HCT116 (cell line): ENCODE measurements around the gene HERC2.
"Not testable (repeated sequence)": the region's sequence is repeated elsewhere in the genome, so short reads cannot be mapped to it uniquely, and the experiment has no call there.

Experiments
- CEBPB ChIP-seq: IDR thresholded peaks from 2 replicates; pipeline ENCODE4 v1.6.1; 2012; ENCODE audit warnings: low read depth
- EZH2 ChIP-seq: fragments of 200-600 bp; sonication (generic); IDR thresholded peaks from 2 replicates; pipeline ENCODE4 v1.6.1; 2017; ENCODE audit warnings: antibody characterized with exemption, mixed run types
- JUND ChIP-seq: IDR thresholded peaks from 2 replicates; pipeline ENCODE4 v1.6.1; 2012
- POLR2A ChIP-seq: IDR thresholded peaks from 2 replicates; pipeline ENCODE4 v1.7.0; 2011; ENCODE audit warnings: borderline replicate concordance; ENCODE audit not compliant: insufficient read depth, insufficient read length; ENCODE audit errors: extremely low read depth
- POLR2AphosphoS5 ChIP-seq: IDR thresholded peaks from 2 replicates; pipeline ENCODE4 v1.6.1; 2011; ENCODE audit warnings: mild to moderate bottlenecking, low read depth, low read length, moderate library complexity
- SIN3A ChIP-seq: IDR thresholded peaks from 2 replicates; pipeline ENCODE4 v1.6.1; 2012; ENCODE audit warnings: low read depth
- TCF7L2 ChIP-seq: IDR thresholded peaks from 2 replicates; pipeline ENCODE4 v1.7.0; 2011; ENCODE audit warnings: borderline replicate concordance, inconsistent platforms; ENCODE audit not compliant: insufficient read depth, insufficient read length; ENCODE audit errors: extremely low read depth
- TF ChIP-seq, protein P1 (sequence below), 3 experiments: fragments of 200-600 bp in 1 of 3; sonication (generic) in 1 of 3; IDR thresholded peaks in 2 of 3; conservative IDR thresholded peaks in 1 of 3; 2 replicates each; pipeline ENCODE4 v1.5.1; 2012 to 2017; ENCODE audit warnings: low read depth in 2 of 3, low read length in 2 of 3, antibody characterized with exemption in 1 of 3, borderline replicate concordance in 1 of 3, control low read depth in 1 of 3, mild to moderate bottlenecking in 1 of 3, mixed read lengths in 1 of 3, mixed run types in 1 of 3, moderate library complexity in 1 of 3; ENCODE audit not compliant: insufficient read depth in 1 of 3

DNA sequence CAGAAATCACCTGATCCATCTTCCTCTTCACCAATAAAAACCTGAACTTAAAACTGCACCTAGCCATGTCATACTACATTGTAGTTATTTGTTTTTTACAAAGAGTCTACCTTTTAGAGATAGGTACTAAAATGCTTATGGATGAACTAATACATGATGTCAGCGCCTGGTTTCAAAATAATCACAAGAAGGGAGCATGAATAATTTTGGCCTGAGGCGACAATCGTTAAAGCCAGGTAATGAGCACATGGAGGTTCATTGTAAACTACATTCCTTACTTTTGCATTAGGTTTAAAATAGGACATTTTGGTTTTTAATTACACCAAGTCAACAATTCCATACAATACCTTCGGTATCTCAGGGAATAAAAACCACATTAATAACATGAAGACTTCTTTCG lies 125.4 kb downstream of the HERC2 start:
- TF ChIP-seq, protein P1, sequence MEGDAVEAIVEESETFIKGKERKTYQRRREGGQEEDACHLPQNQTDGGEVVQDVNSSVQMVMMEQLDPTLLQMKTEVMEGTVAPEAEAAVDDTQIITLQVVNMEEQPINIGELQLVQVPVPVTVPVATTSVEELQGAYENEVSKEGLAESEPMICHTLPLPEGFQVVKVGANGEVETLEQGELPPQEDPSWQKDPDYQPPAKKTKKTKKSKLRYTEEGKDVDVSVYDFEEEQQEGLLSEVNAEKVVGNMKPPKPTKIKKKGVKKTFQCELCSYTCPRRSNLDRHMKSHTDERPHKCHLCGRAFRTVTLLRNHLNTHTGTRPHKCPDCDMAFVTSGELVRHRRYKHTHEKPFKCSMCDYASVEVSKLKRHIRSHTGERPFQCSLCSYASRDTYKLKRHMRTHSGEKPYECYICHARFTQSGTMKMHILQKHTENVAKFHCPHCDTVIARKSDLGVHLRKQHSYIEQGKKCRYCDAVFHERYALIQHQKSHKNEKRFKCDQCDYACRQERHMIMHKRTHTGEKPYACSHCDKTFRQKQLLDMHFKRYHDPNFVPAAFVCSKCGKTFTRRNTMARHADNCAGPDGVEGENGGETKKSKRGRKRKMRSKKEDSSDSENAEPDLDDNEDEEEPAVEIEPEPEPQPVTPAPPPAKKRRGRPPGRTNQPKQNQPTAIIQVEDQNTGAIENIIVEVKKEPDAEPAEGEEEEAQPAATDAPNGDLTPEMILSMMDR (IDR thresholded peaks at IDR 0.05 in 2 of 3, conservative IDR thresholded peaks at IDR 0.05 in 1 of 3; ENCODE audit: borderline replicate concordance in 1 of 3, insufficient read depth in 1 of 3, low read depth in 2 of 3, low read length in 2 of 3) = not testable (repeated sequence)
- TF ChIP-seq EZH2, CEBPB, SIN3A, POLR2A, POLR2AphosphoS5, JUND, TCF7L2: not testable (repeated sequence)
